Neural progenitor cell (in vitro differentiated cells): ENCODE results near the gene CYB561D1. TPM values are rescaled to one million over a fixed set of nuclear protein-coding genes. Genes with fewer than 3 reads are reported as not detected.
A peak's percentile ranks its signal among the peaks of the same experiment; 100 is the strongest.

Experiments used
- DNase-seq: peaks from one replicate; pipeline ENCODE4 v3.0.0-alpha.2; 2016; ENCODE audit warnings: low spot score
- H2AFZ ChIP-seq: fragments of 200-600 bp; sonication (generic); replicated peaks from 2 replicates; pipeline ENCODE4 v1.6.1; 2016; ENCODE audit warnings: antibody characterized with exemption
- H3F3A ChIP-seq: fragments of 200-600 bp; sonication (generic); 2 replicates; pipeline ENCODE4 v1.6.1; 2016; ENCODE audit warnings: antibody characterized with exemption, low read depth
- H3K27ac ChIP-seq: fragments of 200-600 bp; sonication (generic); 2 replicates; pipeline ENCODE4 v1.5.1; 2016; ENCODE audit warnings: mild to moderate bottlenecking
- H3K27me3 ChIP-seq: fragments of 200-600 bp; sonication (generic); 2 replicates; pipeline ENCODE4 v1.6.1; 2016; ENCODE audit warnings: mild to moderate bottlenecking, moderate library complexity
- H3K36me3 ChIP-seq: fragments of 200-600 bp; sonication (generic); 2 replicates; pipeline ENCODE4 v1.5.1; 2016
- H3K4me1 ChIP-seq: fragments of 200-600 bp; sonication (generic); 2 replicates; pipeline ENCODE4 v1.6.1; 2016; ENCODE audit warnings: mixed run types
- H3K4me2 ChIP-seq: fragments of 200-600 bp; sonication (generic); 2 replicates; pipeline ENCODE4 v1.6.1; 2016
- H3K4me3 ChIP-seq: fragments of 200-600 bp; sonication (generic); 2 replicates; pipeline ENCODE4 v1.5.1; 2016
- H3K79me2 ChIP-seq: fragments of 200-600 bp; sonication (generic); 2 replicates; pipeline ENCODE4 v1.6.1; 2016; ENCODE audit warnings: low read depth
- H3K9ac ChIP-seq: fragments of 200-600 bp; sonication (generic); 2 replicates; pipeline ENCODE4 v1.6.1; 2016
- H3K9me3 ChIP-seq: fragments of 200-600 bp; sonication (generic); 2 replicates; pipeline ENCODE4 v1.5.1; 2016; ENCODE audit warnings: low read depth
- H4K20me1 ChIP-seq: fragments of 200-600 bp; sonication (generic); 2 replicates; pipeline ENCODE4 v1.6.1; 2016; ENCODE audit warnings: low read depth
- H3K27ac Mint-ChIP-seq: 3 replicates; pipeline ENCODE4 v1.8.0; 2021; ENCODE audit warnings: mixed read lengths
- H3K27me3 Mint-ChIP-seq: 2 replicates; pipeline ENCODE4 v1.8.0; 2022; ENCODE audit warnings: low read depth, mild to moderate bottlenecking, inconsistent platforms, moderate library complexity, mixed read lengths; ENCODE audit not compliant: insufficient read depth
- H3K36me3 Mint-ChIP-seq: 3 replicates; pipeline ENCODE4 v1.8.0; 2021; ENCODE audit warnings: mixed read lengths
- H3K4me1 Mint-ChIP-seq: 3 replicates; pipeline ENCODE4 v1.8.0; 2021; ENCODE audit warnings: mixed read lengths
- H3K4me3 Mint-ChIP-seq: 3 replicates; pipeline ENCODE4 v1.8.0; 2021; ENCODE audit warnings: mild to moderate bottlenecking, moderate library complexity, mixed read lengths
- H3K9me3 Mint-ChIP-seq: 3 replicates; pipeline ENCODE4 v1.8.0; 2020; ENCODE audit warnings: mixed read lengths
- EZH2 ChIP-seq: fragments of 200-600 bp; sonication (generic); IDR thresholded peaks from 2 replicates; pipeline ENCODE4 v1.6.1; 2017; ENCODE audit warnings: antibody characterized with exemption, mild to moderate bottlenecking, moderate library complexity
- EZH2phosphoT487 ChIP-seq: fragments of 200-600 bp; sonication (generic); IDR thresholded peaks from 2 replicates; pipeline ENCODE4 v1.6.1; 2017; ENCODE audit warnings: antibody characterized with exemption
- total RNA-seq: library from RNA; depleted of rRNA; stranded (reverse); fragments of >200 nt; gene quantifications from 2 replicates; pipeline ENCODE4 v1.2.3, GENCODE V29; 2015; ENCODE audit warnings: low replicate concordance
- TF ChIP-seq, protein P1 (sequence below): fragments of 200-600 bp; sonication (generic); IDR thresholded peaks from 2 replicates; pipeline ENCODE4 v1.5.1; 2017; ENCODE audit warnings: antibody characterized with exemption, mild to moderate bottlenecking

CYB561D1 gene
- total RNA-seq, 1 donor from 2014 or later = 4.3 TPM

DNA sequence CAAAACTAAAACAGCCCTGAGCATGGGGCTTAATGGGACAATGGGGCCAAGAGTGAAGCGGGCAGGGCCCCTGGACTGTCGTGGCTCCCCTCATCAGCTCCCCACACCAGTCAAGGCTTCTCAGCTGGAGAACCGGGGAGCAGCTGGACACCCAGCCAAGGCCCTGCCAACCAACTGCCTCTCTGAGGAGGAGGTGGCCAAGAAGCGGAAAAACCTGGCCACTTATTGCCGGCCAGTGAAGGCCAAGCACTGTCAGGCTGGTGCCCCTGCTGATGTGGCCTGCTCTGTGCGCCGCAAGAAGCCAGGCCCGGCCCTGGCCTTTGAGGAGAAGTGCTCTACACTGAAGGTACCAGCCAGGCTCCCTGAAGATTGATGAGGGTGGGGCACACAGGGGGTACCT lies 2.5 kb upstream of the CYB561D1 start:
- Mint-ChIP-seq H3K4me1 (peaks cover 11% of the 10 kb centered on the region), H3K9me3 (no peaks in the 10 kb centered on the region)

GRCh38 chr1:109492779-109493178 lies 1.1 kb upstream of the CYB561D1 start:
- Histone ChIP-seq H3K9ac (no peak overlapping the region), H3K4me3 (no peak overlapping the region), H3K4me1 (peaks cover 10% of the 10 kb centered on the region), H3K79me2 (peaks cover 6% of the 10 kb centered on the region), H3K27me3 (no peaks in the 10 kb centered on the region), H3K36me3 (no peaks in the 10 kb centered on the region), H3F3A (peaks cover 19% of the 10 kb centered on the region), H3K9me3 (no peaks in the 10 kb centered on the region), H2AFZ (no peak overlapping the region), H4K20me1 (no peaks in the 10 kb centered on the region), H3K27ac (no peak overlapping the region), H3K4me2 (no peak overlapping the region)
- no peak for DNase-seq
- no peak for TF ChIP-seq EZH2phosphoT487
- H3K27ac Mint-ChIP-seq = no peak overlapping the region
- H3K27me3 Mint-ChIP-seq = peaks cover 16% of the 10 kb centered on the region
- peak overlapping the region; percentile 73 for H3K4me3 Mint-ChIP-seq
- H3K9me3 Mint-ChIP-seq = no peaks in the 10 kb centered on the region
- H3K4me1 Mint-ChIP-seq = peaks cover 17% of the 10 kb centered on the region
- peaks cover 11% of the 10 kb centered on the region for H3K36me3 Mint-ChIP-seq

More for the DNA sequence above, 2.5 kb upstream of the CYB561D1 start:
- H3K27me3 ChIP-seq = no peaks in the 10 kb centered on the region
- DNase-seq = no peak
- H3K4me3 Mint-ChIP-seq = no peak overlapping the region
- H2AFZ ChIP-seq = no peak overlapping the region
- H3F3A ChIP-seq = peaks cover 14% of the 10 kb centered on the region
- no peaks in the 10 kb centered on the region for H4K20me1 ChIP-seq
- TF ChIP-seq EZH2 = no peak
- TF ChIP-seq EZH2phosphoT487 = no peak
- TF ChIP-seq, protein P1, sequence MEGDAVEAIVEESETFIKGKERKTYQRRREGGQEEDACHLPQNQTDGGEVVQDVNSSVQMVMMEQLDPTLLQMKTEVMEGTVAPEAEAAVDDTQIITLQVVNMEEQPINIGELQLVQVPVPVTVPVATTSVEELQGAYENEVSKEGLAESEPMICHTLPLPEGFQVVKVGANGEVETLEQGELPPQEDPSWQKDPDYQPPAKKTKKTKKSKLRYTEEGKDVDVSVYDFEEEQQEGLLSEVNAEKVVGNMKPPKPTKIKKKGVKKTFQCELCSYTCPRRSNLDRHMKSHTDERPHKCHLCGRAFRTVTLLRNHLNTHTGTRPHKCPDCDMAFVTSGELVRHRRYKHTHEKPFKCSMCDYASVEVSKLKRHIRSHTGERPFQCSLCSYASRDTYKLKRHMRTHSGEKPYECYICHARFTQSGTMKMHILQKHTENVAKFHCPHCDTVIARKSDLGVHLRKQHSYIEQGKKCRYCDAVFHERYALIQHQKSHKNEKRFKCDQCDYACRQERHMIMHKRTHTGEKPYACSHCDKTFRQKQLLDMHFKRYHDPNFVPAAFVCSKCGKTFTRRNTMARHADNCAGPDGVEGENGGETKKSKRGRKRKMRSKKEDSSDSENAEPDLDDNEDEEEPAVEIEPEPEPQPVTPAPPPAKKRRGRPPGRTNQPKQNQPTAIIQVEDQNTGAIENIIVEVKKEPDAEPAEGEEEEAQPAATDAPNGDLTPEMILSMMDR = no peak
- H3K9ac ChIP-seq = no peak overlapping the region
- H3K4me1 ChIP-seq = peaks cover 5% of the 10 kb centered on the region
- H3K79me2 ChIP-seq = peaks cover 6% of the 10 kb centered on the region
- H3K27ac ChIP-seq = no peak overlapping the region
- no peak overlapping the region for H3K4me2 ChIP-seq
- H3K27me3 Mint-ChIP-seq = peaks cover 18% of the 10 kb centered on the region
- no peaks in the 10 kb centered on the region for H3K9me3 ChIP-seq
- H3K36me3 Mint-ChIP-seq = peaks cover 10% of the 10 kb centered on the region
- H3K4me3 ChIP-seq = no peak overlapping the region
- H3K27ac Mint-ChIP-seq = no peak overlapping the region
- no peaks in the 10 kb centered on the region for H3K36me3 ChIP-seq

GRCh38 chr1:109493227-109493626 lies 667 bp upstream of the CYB561D1 start:
- no peaks in the 10 kb centered on the region for H3K27me3 ChIP-seq
- no peak overlapping the region for H3K9ac ChIP-seq
- H3K79me2 ChIP-seq = peaks cover 6% of the 10 kb centered on the region
- H3K4me1 ChIP-seq = peaks cover 15% of the 10 kb centered on the region
- no peak overlapping the region for H3K4me2 ChIP-seq
- peak overlapping the region; percentile 45 for H2AFZ ChIP-seq
- Mint-ChIP-seq H3K9me3 (no peaks in the 10 kb centered on the region), H3K4me1 (peaks cover 20% of the 10 kb centered on the region), H3K4me3 (peak overlapping the region; percentile 94), H3K36me3 (peaks cover 7% of the 10 kb centered on the region), H3K27me3 (peaks cover 12% of the 10 kb centered on the region), H3K27ac (no peak overlapping the region)
- H3K4me3 ChIP-seq = no peak overlapping the region
- H4K20me1 ChIP-seq = peaks cover 4% of the 10 kb centered on the region
- no peaks in the 10 kb centered on the region for H3K36me3 ChIP-seq
- no peaks in the 10 kb centered on the region for H3K9me3 ChIP-seq
- peaks cover 24% of the 10 kb centered on the region for H3F3A ChIP-seq
- H3K27ac ChIP-seq = no peak overlapping the region
- DNase-seq = no peak
- TF ChIP-seq EZH2phosphoT487 = no peak
- no peak for TF ChIP-seq EZH2
- TF ChIP-seq, protein P1 = no peak

DNA sequence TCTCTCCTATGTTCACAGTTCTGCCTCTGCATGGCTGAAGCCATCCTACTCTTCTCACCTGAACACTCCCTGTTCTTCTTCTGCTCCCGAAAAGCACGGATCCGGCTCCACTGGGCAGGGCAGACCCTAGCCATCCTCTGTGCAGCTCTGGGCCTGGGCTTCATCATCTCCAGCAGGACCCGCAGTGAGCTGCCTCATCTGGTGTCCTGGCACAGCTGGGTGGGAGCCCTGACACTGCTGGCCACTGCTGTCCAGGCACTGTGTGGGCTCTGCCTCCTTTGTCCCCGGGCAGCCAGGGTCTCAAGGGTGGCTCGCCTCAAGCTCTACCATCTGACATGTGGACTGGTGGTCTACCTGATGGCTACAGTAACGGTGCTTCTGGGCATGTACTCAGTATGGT lies 1.8 kb downstream of the CYB561D1 start:
- H3K27ac Mint-ChIP-seq = no peak overlapping the region

More for the DNA sequence above, 1.8 kb downstream of the CYB561D1 start:
- TF ChIP-seq, protein P1 = no peak
- TF ChIP-seq EZH2phosphoT487 (no peak), EZH2 (no peak)
- H3K27ac ChIP-seq = no peak overlapping the region
- Mint-ChIP-seq H3K36me3 (peaks cover 5% of the 10 kb centered on the region), H3K4me3 (peak overlapping the region; percentile 94), H3K27me3 (peaks cover 5% of the 10 kb centered on the region), H3K9me3 (no peaks in the 10 kb centered on the region), H3K4me1 (peaks cover 43% of the 10 kb centered on the region)
- H3F3A ChIP-seq = peaks cover 37% of the 10 kb centered on the region
- no peak for DNase-seq
- H3K9me3 ChIP-seq = no peaks in the 10 kb centered on the region
- H3K4me3 ChIP-seq = no peak overlapping the region
- no peaks in the 10 kb centered on the region for H3K36me3 ChIP-seq
- H3K4me1 ChIP-seq = peaks cover 20% of the 10 kb centered on the region
- H4K20me1 ChIP-seq = peaks cover 7% of the 10 kb centered on the region
- H3K27me3 ChIP-seq = no peaks in the 10 kb centered on the region
- H2AFZ ChIP-seq = no peak overlapping the region
- H3K4me2 ChIP-seq = no peak overlapping the region
- H3K9ac ChIP-seq = no peak overlapping the region
- H3K79me2 ChIP-seq = peaks cover 6% of the 10 kb centered on the region
